Activated CD4-positive, alpha-beta T cell treated with anti-CD3 and anti-CD28 coated beads, Interleukin-2, amount 50 U/mL, for 16 hours (primary cell): Measurements from ENCODE around the gene PTPRM.

ENCODE experiments used
- DNase-seq: peaks from one replicate; pipeline ENCODE4 v3.0.0-alpha.2; 2020

PTPRM gene

GRCh38 chr18:8301427-8302172 is 734.5 kb downstream of the PTPRM start:
- no peak for DNase-seq

DNA sequence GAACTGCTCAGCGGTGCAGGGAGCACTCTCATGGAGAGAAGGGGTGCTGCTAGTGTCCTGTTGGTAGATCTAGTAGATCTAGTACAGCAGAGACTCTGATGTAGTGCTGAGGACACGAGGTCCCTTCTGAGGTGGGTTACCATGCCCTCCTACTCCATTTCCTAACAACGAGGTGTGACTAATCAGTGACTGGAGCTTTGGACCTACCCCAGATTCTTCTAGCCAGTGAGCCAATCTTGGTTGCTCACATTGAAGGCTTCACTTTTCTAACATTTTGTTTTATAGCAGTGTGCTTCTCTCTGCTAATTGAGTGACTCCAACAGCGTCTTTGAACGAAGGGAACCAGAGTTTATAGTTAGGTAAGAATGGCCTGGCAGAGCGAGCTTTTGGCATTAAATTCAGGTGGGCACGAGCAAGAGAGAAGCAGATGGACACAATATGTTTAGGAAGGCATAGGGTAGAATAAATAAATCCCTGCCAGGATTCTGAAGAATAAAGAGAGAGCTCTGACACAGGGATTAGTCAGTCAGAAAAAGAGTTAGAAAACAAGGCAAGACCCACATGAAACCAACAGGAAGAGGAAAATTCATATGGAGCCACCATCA is 736.1 kb downstream of the PTPRM start:
- no peak for DNase-seq

DNA sequence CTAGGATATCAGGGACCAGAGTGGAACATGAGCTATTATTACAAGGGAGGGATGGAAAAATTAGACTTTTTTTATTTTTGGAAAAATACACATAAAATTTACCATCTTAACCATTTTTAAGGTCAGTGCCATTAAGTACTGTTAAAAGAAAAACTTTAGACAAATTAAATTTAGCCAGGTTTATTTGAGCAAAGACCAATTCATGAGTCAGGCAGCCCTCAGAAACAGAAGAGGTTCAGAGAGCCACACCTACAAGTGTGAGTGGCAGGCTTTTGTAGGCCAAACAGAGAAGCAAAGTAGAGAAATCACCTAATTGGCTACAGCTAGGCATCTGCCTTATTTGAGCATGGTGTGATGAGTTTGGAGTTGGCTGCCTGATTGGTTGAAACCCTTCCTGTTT is 740.8 kb downstream of the PTPRM start:
- DNase-seq = no peak

DNA sequence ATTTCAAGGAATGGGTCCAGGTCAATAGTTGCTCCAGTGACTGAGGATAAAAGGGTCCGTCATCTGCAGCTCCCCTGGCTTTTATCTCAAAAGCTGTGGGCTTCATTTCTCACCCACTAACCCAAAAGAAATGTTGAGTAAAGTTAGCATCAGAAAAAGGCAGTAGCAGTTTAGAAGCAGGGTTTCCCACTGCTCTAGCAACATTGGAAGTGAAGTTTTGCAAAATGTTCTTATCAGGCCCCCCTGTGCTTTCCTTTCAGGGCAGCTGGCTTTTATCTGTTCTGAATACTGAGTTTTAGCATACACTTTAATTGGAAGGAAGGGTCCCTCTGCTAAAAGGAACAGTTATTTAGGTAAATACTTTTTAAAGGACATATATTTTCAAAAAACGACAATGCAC is 745.9 kb downstream of the PTPRM start:
- DNase-seq = no peak

DNA sequence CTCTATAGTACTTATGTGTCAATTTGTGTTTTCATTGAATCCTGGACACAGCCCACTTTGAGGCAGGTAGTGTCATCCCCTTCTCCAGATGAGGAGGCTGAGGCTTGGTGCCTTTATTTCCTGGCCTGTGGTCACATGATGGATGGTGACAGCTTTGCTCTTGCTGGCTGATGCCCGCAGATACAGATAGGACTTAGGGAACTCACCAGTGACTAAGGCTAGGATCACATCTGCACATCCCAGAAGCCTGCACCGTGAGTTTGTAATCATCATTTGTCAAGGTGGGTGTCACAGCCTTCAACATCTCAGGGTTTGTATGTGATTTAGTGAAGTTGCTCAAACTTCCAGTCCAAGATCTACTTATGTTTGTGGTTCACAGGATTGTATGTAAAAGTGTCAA is 747.0 kb downstream of the PTPRM start:
- DNase-seq = no peak

- no peak for DNase-seq
These were observed 752.8 kb downstream of the PTPRM start for GRCh38 chr18:8319798-8320489.

DNA sequence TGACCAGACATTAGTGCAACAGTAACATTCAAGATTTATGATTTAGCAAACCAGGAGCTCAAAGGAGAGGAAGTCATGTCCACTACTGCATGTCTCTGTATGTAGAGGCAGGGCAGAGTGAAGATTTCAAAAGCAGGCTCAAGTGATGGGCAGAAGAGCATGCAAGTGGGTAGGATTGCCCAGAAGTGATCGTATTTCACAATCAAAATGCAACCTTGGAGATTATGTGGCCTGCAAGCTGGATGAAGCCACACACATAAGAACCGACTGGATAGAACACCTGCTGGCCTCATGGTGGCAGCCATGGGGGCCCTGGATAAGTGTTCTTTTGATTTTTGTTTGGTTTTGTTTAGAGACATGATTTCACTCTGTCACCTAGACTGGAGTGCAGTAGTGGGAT is 755.4 kb downstream of the PTPRM start:
- no peak for DNase-seq

GRCh38 chr18:8324343-8325065 is 757.4 kb downstream of the PTPRM start:
- no peak for DNase-seq

GRCh38 chr18:8326763-8327394 is 759.8 kb downstream of the PTPRM start:
- no peak for DNase-seq

GRCh38 chr18:8328126-8328525 is 761.0 kb downstream of the PTPRM start:
- DNase-seq = no peak

- no peak for DNase-seq
These were observed 762.2 kb downstream of the PTPRM start for GRCh38 chr18:8329186-8329771.

DNA sequence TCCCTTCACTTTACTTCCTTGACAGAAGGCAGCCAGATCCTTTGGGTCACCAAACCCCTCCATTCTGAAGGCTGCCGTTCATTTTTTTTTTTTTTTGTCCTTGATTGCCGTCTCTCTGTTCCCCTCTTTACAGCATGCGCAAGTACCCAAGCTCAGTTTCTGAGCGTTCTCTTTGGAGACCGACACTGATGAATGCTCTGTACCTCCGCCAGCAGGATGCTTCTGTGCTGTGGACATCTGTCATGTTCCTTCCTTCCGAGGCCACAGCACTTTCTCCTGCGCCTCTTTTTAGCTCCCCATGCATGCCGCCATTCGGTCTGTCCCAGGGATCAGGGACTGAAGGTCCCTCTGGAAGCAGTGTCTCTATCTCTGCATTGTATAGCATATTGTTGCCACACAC is 763.5 kb downstream of the PTPRM start:
- no peak for DNase-seq

- no peak for DNase-seq
These were observed 765.2 kb downstream of the PTPRM start for GRCh38 chr18:8332286-8332685.

- DNase-seq = no peak
These were observed 766.8 kb downstream of the PTPRM start for GRCh38 chr18:8333961-8334360.

- DNase-seq = no peak
These were observed 770.1 kb downstream of the PTPRM start for GRCh38 chr18:8337211-8337610.

DNA sequence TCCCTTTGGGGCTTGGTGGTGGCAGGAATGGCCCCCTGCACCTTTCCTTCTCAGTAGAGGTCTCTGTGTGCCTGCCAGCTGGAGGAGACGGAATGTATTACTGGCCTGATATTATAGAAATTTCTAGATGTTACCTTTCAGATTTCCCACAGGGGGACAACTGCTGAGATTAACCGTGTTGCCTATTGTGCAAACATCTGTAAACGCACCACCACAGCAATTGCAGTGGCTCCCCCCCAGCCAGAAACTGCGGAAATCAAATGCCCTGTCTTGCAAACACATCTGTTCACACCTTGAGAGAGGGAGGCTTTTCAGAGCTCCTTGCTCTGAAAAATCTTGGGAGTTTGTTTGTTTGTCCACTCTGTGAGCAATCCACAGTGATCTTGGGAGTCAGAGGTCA is 772.1 kb downstream of the PTPRM start:
- DNase-seq = no peak

DNA sequence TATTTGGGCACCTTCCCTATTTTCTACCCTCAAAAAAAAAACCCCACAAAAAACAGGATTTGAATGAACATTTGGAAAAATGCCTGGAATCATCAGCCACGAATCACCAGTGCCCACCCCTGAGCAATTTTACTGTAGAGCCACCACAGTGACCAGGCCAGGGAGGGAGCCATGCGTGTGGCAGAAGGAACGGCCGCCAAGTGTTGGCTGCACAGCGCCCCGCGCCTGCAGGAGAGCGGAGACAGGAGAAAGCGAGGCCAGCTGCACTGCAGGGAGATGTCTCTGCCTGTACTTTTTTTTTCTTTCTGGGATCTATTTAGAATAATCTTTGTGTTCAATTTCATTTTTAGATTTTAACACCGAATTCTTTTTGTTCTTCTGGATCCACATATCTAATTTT is 772.8 kb downstream of the PTPRM start:
- no peak for DNase-seq

DNA sequence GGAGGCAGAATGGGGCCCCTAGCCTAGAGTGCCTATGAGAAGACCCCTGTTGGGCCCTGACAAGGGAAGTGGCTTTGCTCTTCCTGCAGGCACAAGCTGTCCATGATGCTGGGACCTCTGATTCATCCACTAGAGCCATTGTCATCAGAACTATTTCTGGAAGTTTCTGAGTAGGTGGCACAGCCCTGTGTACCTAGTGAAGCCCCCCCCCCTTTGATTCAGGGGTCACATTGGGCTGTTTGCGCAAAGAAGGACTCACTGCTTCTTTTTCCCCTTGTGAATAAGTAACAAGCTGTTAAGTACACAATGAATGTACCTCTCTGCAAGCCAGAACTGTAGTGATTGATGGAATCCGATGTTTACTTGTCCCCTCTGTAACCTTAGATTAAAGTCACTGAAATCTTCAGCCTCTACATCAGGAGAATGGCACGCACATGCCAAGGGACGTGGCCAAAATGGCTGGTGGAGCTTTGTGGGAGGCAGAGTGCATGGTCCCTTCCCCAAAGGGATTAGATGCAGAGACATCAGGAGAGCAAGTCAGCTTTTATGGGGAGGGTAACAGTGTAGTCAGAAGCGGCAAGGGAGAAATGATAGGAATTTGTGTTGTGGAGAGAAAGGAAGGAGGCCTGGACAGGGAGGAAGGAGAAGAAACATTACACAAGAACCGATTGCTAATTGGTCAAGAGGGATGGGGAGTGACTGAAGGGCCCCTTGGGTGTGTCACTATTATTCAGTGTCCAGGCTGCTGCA is 774.5 kb downstream of the PTPRM start:
- no peak for DNase-seq

GRCh38 chr18:8348051-8348720 is 781.1 kb downstream of the PTPRM start:
- DNase-seq = no peak

GRCh38 chr18:8349608-8350323 is 782.6 kb downstream of the PTPRM start:
- no peak for DNase-seq

DNA sequence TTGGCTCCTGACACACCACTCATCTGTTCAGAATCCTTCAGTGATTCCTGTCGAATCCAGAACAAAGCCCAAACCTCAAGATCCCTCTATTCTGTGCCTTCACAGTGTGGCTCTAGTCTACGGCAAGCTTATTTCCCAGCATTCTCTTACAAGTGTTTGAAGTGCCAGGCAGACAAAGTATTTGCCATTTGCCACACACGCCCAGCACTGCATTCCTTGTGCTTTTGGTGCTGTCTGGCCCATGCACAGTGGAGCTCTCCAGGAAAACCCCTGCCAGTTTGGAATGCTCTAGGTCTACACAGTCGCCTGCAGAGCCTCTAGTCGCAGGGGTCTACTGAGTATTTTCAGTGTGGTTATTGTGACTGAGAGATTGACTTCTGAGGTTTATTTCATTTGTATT is 783.5 kb downstream of the PTPRM start:
- no peak for DNase-seq
